ENCODE measurements around the gene COX6A1.

- TF ChIP-seq CTCF (conservative IDR thresholded peaks at IDR 0.05; ENCODE audit: low read depth, low read length), result no peak
- TF ChIP-seq EZH2 (IDR thresholded peaks at IDR 0.05; ENCODE audit: borderline replicate concordance, low read depth, low read length, poor library complexity, severe bottlenecking), result no peak
Measured at GRCh38 chr12:120417917-120418580, 19.9 kb upstream of the COX6A1 start.

Measured in A673 (cell line).